Measurements from ENCODE around the gene TRIO.
"Not testable (repeated sequence)": the region's sequence is repeated elsewhere in the genome, so short reads cannot be mapped to it uniquely, and the experiment has no call there.

The TRIO gene

DNA sequence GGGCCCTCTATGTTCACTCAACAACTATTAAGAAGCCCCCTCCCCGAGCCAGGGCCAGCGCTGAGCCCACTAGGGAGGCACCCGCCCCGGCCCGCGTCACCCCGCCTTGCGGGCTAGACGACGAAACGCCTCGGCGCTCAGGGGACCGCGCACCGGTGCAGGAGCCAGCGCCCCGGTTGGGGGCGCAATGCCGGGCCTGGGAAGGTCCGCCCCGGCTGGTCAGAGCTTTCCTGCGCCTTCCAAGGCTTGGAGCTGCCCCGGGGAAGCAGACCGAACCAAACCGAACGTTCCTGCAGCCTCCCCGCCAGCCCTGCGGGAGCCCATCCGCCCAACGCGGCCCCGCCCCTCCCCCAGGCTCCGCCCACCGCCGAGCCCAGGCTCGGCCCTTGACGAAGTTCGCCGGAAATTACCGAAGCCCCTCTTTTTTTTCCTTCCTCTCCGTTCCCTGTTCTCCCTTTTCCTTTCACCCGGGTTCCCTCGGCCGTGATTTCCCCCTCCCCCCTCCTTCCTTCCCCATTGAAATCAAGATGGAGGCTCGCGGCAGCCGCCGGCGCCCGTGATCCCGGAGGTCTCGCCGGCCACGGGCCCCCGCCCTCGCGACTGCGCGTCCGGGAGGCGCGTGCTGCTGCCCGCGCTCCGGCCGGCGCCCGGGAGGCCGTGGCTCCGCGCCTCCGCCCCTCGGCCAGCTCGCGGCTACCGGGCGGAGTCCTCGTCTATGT lies at the start of gene TRIO:
Gene TRIO, plus strand, starts transcription at position 516 of the 719 bp plus-strand sequence. CDS start 384 bp downstream, outside the sequence.
- peak; percentile 71 for ATAC-seq
- peaks cover 7% of the 10 kb centered on the region for H3K4me1 Mint-ChIP-seq
- H3K27me3 Mint-ChIP-seq = peaks cover 82% of the 10 kb centered on the region
- H3K9me3 Mint-ChIP-seq = no peaks in the 10 kb centered on the region
- peak within 1 kb of the TSS; percentile 12 to 88 for H3K27ac Mint-ChIP-seq
- peak; percentile 78 to 83 for DNase-seq
- peak within 1 kb of the TSS; percentile 86 to 89 for H3K4me3 Mint-ChIP-seq

DNA sequence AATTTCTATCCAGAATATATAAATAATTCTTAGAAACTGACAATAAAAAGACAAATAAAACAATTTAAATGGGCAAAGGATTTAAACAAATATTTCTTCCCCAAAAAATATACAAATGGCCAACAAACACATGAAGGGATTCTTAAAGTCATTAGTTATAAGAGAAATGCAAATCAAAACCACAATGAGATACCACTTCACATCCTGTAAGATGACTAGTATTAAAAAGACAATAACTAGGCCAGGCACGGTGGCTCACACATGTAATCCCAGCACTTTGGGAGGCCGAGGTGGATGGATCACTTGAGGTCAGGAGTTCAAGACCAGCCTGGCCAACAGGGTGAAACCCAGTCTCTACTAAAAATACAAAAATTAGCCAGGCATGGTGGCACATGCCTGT lies 45.8 kb upstream of the TRIO start:
- not testable (repeated sequence) for H3K27ac Mint-ChIP-seq, DNase-seq, ATAC-seq, H3K27me3 Mint-ChIP-seq, H3K9me3 Mint-ChIP-seq, H3K4me3 Mint-ChIP-seq, H3K4me1 Mint-ChIP-seq

DNA sequence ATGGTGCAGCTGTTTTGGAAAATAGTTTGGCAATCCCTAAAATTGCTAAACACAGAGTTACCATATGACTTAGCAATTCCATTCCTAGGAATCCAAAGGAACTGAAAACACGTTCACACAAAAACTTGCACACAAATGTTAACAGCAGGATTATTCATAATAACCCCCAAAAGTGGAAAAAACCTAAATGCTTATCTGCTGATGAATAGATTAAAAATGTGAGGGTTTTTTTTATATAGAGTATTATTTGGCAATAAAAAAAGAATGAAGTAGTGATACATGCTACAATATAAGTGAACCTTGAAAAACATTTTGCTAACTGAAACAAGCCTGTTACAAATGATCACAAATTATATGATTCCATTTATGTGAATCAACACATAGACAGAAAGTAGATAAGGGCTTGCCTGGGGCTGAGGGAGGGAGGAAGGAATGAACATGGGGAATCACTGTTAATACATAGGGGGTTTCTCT lies 45.1 kb upstream of the TRIO start:
- DNase-seq (no peak), ATAC-seq (no peak)
- H3K27ac Mint-ChIP-seq = no peak overlapping the region

DNA sequence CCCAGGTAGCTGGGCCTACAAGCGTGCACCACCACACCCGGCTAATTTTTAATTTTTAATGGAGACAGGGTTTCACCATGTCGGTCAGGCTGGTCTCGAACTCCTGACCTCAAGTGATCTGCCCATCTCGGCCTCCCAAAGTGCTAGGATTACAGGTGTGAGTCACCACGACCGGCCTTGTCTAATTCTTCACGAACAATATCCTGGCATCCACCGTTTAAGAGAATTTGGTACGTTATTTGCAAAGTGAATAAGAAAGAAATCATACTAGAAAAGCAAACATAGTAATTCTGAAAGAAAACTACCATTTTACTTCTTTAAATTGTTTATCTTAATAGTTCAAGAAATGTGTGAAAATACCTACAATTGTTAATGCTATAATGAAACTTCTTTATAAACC lies 42.9 kb upstream of the TRIO start:
- peaks cover 7 to 9% of the 10 kb centered on the region in 2 donors for H3K9me3 Mint-ChIP-seq
- no peak for DNase-seq
- no peak overlapping the region for H3K27ac Mint-ChIP-seq
- ATAC-seq = no peak
- no peaks in the 10 kb centered on the region for H3K27me3 Mint-ChIP-seq
- no peak overlapping the region for H3K4me3 Mint-ChIP-seq
- H3K4me1 Mint-ChIP-seq = no peaks in the 10 kb centered on the region

More for the DNA sequence above, 45.1 kb upstream of the TRIO start:
- Mint-ChIP-seq H3K27me3 (peaks cover 9% of the 10 kb centered on the region), H3K9me3 (peaks cover 0 to 6% of the 10 kb centered on the region in 2 donors), H3K4me1 (no peaks in the 10 kb centered on the region), H3K4me3 (no peak overlapping the region)

DNA sequence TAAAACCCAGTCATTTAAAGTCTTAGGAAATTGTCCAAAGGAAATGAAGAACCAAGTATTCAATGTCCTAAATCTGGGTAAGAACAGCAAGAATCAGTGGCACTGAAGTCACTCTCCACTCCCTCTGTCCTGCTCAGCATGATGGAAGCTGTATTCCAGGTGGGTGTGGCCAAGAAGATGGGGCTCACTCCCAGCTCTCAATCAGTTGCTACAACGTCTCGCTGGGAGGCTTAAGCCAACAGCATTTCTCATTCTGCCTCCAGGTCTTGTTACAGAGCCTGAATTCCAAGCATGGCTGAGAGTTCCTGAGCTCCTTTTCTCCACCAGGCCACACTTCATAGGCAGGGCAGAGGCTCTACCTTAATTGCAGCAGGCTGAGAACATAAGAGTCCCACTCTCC lies 41.2 kb upstream of the TRIO start:
- Mint-ChIP-seq H3K27me3 (peaks cover 10% of the 10 kb centered on the region), H3K9me3 (peaks cover 7 to 9% of the 10 kb centered on the region in 2 donors), H3K4me3 (no peak overlapping the region), H3K4me1 (no peaks in the 10 kb centered on the region), H3K27ac (no peak overlapping the region)
- ATAC-seq (no peak), DNase-seq (no peak)

DNA sequence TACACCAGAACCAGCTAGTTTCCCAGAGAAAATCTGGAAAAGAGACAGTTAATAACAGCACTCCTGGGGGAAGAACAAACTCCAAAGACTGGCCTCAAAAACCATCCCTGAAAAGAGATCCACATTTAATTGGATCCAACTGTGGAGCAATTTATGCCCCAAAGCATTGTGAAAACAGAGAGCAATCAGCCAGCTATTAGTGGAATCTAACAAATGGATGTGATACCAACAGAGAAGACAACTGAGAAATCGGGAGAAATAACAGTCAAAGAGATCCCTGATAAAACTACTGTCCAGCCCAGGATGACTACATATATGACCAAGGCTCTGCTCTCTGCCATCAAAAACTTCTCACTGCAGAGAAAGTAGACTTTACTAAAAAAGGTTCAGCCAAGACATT lies 40.5 kb upstream of the TRIO start:
- no peak overlapping the region for H3K27ac Mint-ChIP-seq
- no peak overlapping the region for H3K4me3 Mint-ChIP-seq
- peaks cover 7 to 9% of the 10 kb centered on the region in 2 donors for H3K9me3 Mint-ChIP-seq
- ATAC-seq (no peak), DNase-seq (no peak)
- no peaks in the 10 kb centered on the region for H3K4me1 Mint-ChIP-seq
- H3K27me3 Mint-ChIP-seq = peaks cover 18% of the 10 kb centered on the region

DNA sequence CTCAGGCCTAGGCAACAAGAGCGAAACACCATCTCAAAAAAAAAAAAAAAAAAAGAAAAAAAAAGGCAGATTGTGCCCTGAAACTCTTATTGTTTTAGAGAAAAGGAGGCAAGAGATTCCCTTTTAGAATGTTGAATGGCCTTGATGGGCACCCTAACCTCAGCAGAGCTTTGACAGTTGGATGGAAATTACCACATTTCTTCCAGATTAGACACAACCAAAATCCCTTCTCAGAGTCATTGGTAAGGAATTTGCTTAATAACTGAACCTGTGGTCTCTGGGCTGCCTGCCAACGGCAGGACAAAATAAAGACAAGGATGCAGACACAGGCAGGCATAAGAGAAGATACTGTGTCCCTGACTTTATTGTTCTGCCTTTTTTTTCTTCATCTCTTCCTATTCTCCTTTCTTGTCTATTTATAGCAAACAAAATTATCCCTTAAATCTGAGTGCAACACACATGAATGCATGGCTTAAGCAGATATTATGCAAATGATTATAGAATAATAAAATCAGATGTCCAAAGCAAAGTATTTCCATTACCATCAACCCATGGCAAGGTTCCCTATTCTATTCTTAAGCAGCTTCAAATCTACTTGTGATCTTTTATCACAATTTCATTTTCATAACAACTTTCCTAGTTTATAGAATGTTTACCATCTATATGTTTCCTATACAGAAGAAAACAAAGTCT lies 37.3 kb upstream of the TRIO start:
- no peak for DNase-seq

DNA sequence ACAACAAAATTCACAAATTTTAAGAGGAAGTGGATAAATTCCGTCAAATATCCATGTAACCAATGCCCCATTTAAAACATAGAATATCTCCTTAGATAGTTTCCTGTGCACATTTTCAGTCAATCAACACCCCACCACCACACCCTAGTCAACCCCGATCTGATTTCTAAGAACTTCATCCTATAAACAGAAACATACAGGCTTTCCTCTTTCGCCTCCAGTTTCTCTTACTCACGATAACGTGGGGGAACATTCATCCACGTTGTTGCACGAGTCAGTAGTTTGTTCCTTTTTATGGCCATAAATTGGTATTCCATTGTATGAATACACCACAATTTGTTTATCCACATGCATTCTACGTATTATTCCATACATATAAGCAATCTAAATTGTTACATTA lies 35.6 kb upstream of the TRIO start:
- Mint-ChIP-seq H3K9me3 (peaks cover 7 to 8% of the 10 kb centered on the region in 2 donors), H3K4me3 (no peak overlapping the region), H3K4me1 (peaks cover 13% of the 10 kb centered on the region), H3K27me3 (peaks cover 34% of the 10 kb centered on the region), H3K27ac (no peak overlapping the region)
- DNase-seq (no peak), ATAC-seq (no peak)

More for the DNA sequence above, 37.3 kb upstream of the TRIO start:
- Mint-ChIP-seq H3K9me3 (peaks cover 7 to 9% of the 10 kb centered on the region in 2 donors), H3K4me3 (no peak overlapping the region), H3K27me3 (peaks cover 34% of the 10 kb centered on the region), H3K4me1 (peaks cover 13% of the 10 kb centered on the region), H3K27ac (no peak overlapping the region)
- ATAC-seq = no peak

DNA sequence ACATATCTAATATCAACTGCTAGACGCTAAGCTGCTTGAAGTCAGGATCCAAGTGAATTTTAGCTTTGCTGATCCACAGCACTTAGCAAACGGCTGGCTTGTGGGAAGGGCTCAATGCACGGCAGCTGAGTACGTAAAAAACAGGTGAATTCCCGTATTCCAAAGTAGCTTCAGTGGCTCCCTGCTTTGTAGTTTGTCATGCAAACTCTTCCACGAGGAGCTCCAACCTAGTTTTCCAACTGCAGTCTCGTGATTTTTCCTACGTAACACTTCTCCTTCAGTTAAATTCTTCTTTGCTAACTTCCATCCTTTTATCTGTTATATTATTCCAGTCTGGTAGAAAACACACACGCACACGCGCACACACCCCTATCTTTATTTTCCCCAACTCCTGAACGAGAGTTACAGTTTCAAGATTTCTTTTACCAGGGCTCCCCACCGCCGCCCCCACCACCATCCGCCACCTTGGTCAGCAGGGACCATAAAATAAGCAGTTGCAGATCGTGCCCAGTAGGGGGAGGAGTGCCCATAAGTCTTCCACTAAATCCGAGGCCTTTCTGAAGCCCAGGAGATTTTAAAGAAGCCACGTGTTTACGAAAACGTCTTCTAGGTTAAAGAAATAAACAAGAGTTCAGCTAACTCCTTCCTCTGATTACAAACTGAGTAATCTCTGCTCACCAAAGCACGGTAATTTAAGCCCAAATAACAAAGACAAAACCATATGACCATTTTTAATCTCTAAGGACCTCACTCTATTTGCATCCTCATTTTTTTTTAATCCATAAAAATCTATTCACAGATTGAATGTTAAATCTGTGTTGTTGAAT lies 34.8 kb upstream of the TRIO start:
- Mint-ChIP-seq H3K4me1 (peaks cover 13% of the 10 kb centered on the region), H3K4me3 (no peak overlapping the region), H3K27me3 (peaks cover 34% of the 10 kb centered on the region), H3K27ac (no peak overlapping the region), H3K9me3 (peaks cover 0 to 4% of the 10 kb centered on the region in 2 donors)
- DNase-seq = peak; percentile 31 to 41
- peak; percentile 70 for ATAC-seq

DNA sequence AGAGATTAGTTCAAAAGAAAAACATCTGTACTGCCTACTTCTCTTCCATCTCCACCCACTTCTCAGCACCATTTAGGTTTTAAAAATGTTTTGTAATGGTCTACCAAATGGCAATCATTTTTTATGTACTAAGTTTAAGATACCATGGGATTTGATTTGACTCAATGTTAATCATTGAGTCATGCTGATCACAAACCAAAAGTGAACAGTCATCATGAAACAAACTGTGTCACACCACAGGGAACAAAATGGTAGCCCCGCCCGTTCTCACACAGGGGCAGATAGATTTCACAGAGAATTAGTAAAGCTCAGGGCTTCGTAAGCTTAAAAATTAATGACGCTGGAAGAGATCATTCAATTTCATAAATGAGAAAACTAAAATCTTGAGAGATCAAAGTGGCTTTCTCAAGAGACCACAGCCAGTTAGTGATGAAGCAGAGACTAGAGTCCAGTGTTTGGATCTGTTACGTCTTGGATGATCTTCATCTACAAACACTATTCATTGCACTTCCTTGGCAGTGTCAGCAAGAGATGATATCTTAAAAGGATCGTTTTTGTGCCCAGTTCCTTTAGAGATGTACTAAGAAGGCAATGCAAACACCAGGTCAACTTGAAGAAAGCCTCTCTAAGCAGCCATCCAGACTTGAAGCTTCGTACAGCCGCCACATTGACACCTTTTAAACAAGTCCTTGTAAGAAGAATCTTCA lies 33.9 kb upstream of the TRIO start:
- peaks cover 34% of the 10 kb centered on the region for H3K27me3 Mint-ChIP-seq
- DNase-seq (peak in 1 of 2 donors; percentile 19), ATAC-seq (peak; percentile 74)
- H3K27ac Mint-ChIP-seq = no peak overlapping the region
- H3K9me3 Mint-ChIP-seq = no peaks in the 10 kb centered on the region
- H3K4me1 Mint-ChIP-seq = peaks cover 13% of the 10 kb centered on the region
- peak overlapping the region in 1 of 2 donors; percentile 40 for H3K4me3 Mint-ChIP-seq

DNA sequence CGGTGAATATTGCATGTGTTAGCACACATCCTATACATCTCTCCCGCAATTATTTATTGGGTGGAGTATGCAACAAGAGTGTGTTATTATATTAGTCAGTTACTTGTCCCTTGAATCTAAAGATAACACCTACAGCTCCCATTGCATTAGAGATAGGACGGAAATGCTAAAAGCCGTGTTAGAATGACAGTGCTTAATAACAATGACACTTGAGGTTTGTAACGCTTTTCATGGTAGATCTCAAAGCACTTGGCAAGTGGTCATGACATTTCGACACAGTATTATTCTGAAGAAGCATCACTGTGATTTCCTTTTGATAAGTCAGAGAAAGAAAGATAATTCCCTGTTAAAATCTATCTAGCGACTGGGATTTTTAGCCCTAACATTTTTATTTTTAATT lies 33.4 kb upstream of the TRIO start:
- DNase-seq (no peak), ATAC-seq (no peak)
- Mint-ChIP-seq H3K27ac (no peak overlapping the region), H3K9me3 (no peaks in the 10 kb centered on the region), H3K4me1 (peaks cover 13% of the 10 kb centered on the region), H3K27me3 (peaks cover 34% of the 10 kb centered on the region), H3K4me3 (no peak overlapping the region)

DNA sequence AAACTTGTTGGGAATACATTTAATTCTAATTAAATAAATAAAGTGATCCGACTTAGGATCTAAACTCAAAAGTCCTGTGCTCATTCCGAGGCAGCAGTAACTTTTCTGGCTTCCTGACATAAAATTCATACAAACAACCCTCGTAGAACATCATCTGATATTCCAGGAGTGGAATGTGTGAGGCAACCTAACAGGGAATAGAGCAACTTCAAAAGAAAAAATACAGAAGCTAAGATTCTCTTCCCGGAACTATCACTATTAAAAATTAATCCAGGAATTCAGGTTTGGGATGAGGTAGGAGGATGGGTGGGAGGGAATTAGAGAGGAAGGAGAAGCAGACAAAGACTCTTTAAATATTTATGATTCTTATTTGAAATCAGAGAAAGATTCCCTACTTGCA lies 32.9 kb upstream of the TRIO start:
- peaks cover 13% of the 10 kb centered on the region for H3K4me1 Mint-ChIP-seq
- ATAC-seq = no peak
- DNase-seq = no peak
- H3K9me3 Mint-ChIP-seq = no peaks in the 10 kb centered on the region
- peaks cover 34% of the 10 kb centered on the region for H3K27me3 Mint-ChIP-seq
- H3K4me3 Mint-ChIP-seq = no peak overlapping the region
- no peak overlapping the region for H3K27ac Mint-ChIP-seq

DNA sequence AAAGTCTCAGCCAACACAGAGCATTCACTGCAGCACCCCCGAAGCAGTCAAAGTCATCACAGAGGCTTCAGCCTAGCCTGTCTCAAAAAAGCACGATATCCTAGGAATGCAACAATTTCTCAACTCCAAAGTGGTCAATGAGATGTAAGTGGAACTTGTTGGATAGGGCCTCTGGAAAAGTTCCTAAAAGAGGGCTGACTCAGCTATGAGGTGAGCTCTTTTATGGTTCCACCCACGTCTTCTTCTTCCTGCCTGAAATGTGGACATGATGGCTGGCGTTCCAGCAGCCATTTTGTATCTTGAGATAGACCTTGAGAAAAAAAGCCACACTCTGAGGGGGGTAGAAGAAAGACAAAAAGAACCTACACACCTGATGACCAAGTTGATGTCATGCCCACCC lies 32.5 kb upstream of the TRIO start:
- no peak overlapping the region for H3K4me3 Mint-ChIP-seq
- ATAC-seq (no peak), DNase-seq (no peak)
- H3K4me1 Mint-ChIP-seq = peaks cover 13% of the 10 kb centered on the region
- no peaks in the 10 kb centered on the region for H3K9me3 Mint-ChIP-seq
- H3K27ac Mint-ChIP-seq = no peak overlapping the region
- H3K27me3 Mint-ChIP-seq = peaks cover 34% of the 10 kb centered on the region

DNA sequence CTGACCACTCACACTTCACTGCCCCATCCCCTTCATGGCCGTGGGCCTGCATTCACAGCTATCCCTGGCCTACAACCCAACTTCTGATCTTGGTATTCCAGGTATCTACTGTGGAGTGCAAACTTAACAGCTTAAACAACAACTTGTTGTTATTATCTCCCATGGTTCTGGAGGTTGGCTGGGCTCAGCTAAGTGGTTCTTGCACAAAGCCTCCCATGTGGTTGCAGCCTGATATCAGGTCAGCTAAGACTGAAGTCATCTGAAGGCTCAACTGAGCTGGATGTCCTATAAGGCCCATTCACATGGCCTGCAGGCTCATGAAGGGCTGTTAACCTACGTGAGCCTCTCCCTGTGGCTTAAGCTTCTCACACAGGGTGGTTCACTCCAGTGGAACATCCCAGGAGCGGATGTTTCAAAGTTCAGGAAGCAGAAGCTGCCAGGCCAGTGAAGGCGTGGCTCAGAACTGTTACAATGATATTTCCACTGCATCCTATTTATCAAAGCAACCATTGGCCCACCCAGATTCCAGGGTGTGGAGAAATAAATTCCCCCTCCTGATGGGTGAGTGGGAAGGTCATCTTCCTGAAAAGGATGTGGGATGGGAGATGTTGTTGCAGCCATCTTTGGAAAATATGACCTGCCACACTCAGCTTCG lies 30.0 kb upstream of the TRIO start:
- H3K27me3 Mint-ChIP-seq = peaks cover 12% of the 10 kb centered on the region
- H3K4me3 Mint-ChIP-seq = no peak overlapping the region
- peaks cover 13% of the 10 kb centered on the region for H3K4me1 Mint-ChIP-seq
- no peak overlapping the region for H3K27ac Mint-ChIP-seq
- DNase-seq (no peak), ATAC-seq (no peak)
- no peaks in the 10 kb centered on the region for H3K9me3 Mint-ChIP-seq

Data from stimulated activated naive CD8-positive, alpha-beta T cell treated with anti-CD3 and anti-CD28 coated beads, Interleukin-15, amount 100 ng/mL, for 72 hours (primary cell).